HEK293T (cell line): ENCODE results near the gene MAMLD1.

Experiments
- CTCF ChIA-PET: fragments of 350-600 bp; formaldehyde crosslinking; extraction: SDS; loops from one replicate; lab custom pipeline; 2021; ENCODE audit warnings: antibody characterized with exemption, inconsistent platforms; lab: Yijun Ruan, JAX
- POLR2A ChIA-PET: fragments of 350-600 bp; formaldehyde crosslinking; extraction: SDS; loops from one replicate; lab custom pipeline; 2020; ENCODE audit warnings: antibody characterized with exemption, inconsistent platforms; lab: Yijun Ruan, JAX
- DNase-seq: peaks from one replicate; pipeline ENCODE4 v3.0.0; 2012; ENCODE audit warnings: mixed read lengths; ENCODE audit errors: extremely low spot score
- ARNT ChIP-seq: fragments of 450-650 bp; IDR thresholded peaks from 2 replicates; pipeline ENCODE4 v1.6.1; 2017; ENCODE audit warnings: mild to moderate bottlenecking
- BHLHE40 ChIP-seq: fragments of 450-650 bp; IDR thresholded peaks from 2 replicates; pipeline ENCODE4 v1.6.1; 2016; ENCODE audit warnings: mild to moderate bottlenecking, moderate library complexity, borderline replicate concordance
- CTBP1 ChIP-seq: fragments of 450-650 bp; IDR thresholded peaks from 2 replicates; pipeline ENCODE4 v1.6.1; 2016; ENCODE audit warnings: borderline replicate concordance
- ELF4 ChIP-seq: fragments of 450-650 bp; IDR thresholded peaks from 2 replicates; pipeline ENCODE4 v1.6.1; 2017; ENCODE audit warnings: antibody characterized with exemption
- FOXA1 ChIP-seq: fragments of 450-650 bp; IDR thresholded peaks from 2 replicates; pipeline ENCODE4 v1.6.1; 2016; ENCODE audit warnings: mild to moderate bottlenecking
- FOXK2 ChIP-seq: fragments of 450-650 bp; IDR thresholded peaks from 2 replicates; pipeline ENCODE4 v1.6.1; 2016; ENCODE audit warnings: mild to moderate bottlenecking
- FOXM1 ChIP-seq: fragments of 450-650 bp; IDR thresholded peaks from 2 replicates; pipeline ENCODE4 v1.6.1; 2017; ENCODE audit warnings: mild to moderate bottlenecking, borderline replicate concordance
- HDGF ChIP-seq: fragments of 450-650 bp; IDR thresholded peaks from 2 replicates; pipeline ENCODE4 v1.6.1; 2017; ENCODE audit warnings: antibody characterized with exemption, borderline replicate concordance
- L3MBTL2 ChIP-seq: fragments of 450-650 bp; conservative IDR thresholded peaks from 2 replicates; pipeline ENCODE4 v1.6.1; 2016; ENCODE audit warnings: mild to moderate bottlenecking
- LEF1 ChIP-seq: fragments of 450-650 bp; IDR thresholded peaks from 2 replicates; pipeline ENCODE4 v1.6.1; 2017; ENCODE audit warnings: mild to moderate bottlenecking, borderline replicate concordance
- NFRKB ChIP-seq: fragments of 450-650 bp; IDR thresholded peaks from 2 replicates; pipeline ENCODE4 v1.6.1; 2016; ENCODE audit warnings: mild to moderate bottlenecking, moderate library complexity
- SP1 ChIP-seq: fragments of 450-650 bp; IDR thresholded peaks from 2 replicates; pipeline ENCODE4 v1.6.1; 2017
- SUZ12 ChIP-seq: fragments of 450-650 bp; IDR thresholded peaks from 2 replicates; pipeline ENCODE4 v1.6.1; 2016; ENCODE audit warnings: mild to moderate bottlenecking
- TARDBP ChIP-seq: fragments of 450-650 bp; IDR thresholded peaks from 2 replicates; pipeline ENCODE4 v1.6.1; 2016
- ZNF384 ChIP-seq: fragments of 450-650 bp; IDR thresholded peaks from 2 replicates; pipeline ENCODE4 v1.6.1; 2016
- TF ChIP-seq, protein P1 (sequence below): fragments of 450-650 bp; IDR thresholded peaks from 2 replicates; pipeline ENCODE4 v1.6.1; 2016

The MAMLD1 gene

GRCh38 chrX:150478496-150479492 lies 115.7 kb downstream of the MAMLD1 start:
- no peak for DNase-seq
- POLR2A ChIA-PET, result no interaction called here
- TF ChIP-seq SUZ12 (no peak), CTBP1 (no peak), ARNT (no peak)
- CTCF ChIA-PET, result interaction anchor here (0.7 kb wide), 1 partner anchor 528 kb away, joined by 3 read pairs; no protein-coding TSS in a partner anchor

- TF ChIP-seq SUZ12 (no peak), ARNT (no peak), FOXK2 (no peak), ZNF384 (no peak), BHLHE40 (no peak), HDGF (no peak), FOXM1 (no peak), LEF1 (no peak), ELF4 (no peak), FOXA1 (no peak), SP1 (no peak)
- TF ChIP-seq, protein P1, sequence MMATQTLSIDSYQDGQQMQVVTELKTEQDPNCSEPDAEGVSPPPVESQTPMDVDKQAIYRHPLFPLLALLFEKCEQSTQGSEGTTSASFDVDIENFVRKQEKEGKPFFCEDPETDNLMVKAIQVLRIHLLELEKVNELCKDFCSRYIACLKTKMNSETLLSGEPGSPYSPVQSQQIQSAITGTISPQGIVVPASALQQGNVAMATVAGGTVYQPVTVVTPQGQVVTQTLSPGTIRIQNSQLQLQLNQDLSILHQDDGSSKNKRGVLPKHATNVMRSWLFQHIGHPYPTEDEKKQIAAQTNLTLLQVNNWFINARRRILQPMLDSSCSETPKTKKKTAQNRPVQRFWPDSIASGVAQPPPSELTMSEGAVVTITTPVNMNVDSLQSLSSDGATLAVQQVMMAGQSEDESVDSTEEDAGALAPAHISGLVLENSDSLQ, result no peak
- POLR2A ChIA-PET, result no interaction called here
- DNase-seq, result no peak
- CTCF ChIA-PET, result no interaction called here
Measured at GRCh38 chrX:150482537-150483206, 119.6 kb downstream of the MAMLD1 start.

DNA sequence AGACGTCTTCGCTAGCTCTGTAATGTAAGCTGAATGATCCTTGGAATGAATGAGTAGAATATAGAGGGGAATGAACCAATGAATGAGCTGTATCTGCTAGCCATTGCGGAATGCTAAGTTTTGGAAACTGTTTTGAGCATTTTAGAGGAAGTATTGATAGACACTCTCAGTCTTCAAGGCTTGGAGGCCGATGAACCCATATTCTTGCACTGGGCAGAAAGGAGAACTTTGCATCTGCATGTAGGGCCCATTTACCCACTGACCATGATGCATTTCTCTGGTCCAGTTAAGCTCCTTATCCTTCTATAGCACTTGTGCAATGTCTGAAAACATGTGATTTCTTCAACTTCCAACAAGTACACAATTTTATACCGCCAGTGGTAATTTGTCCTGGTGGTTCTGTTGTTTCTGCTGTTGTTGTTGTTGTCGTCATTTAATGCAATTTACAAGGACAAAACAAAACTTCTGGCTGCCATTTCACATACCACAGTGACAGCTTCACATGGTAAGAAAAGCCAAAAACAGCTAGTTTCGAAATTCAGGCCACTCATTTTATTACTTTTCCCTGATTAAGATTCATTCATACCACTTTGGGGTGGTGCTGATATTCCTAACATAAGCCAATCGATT lies 120.4 kb downstream of the MAMLD1 start:
- ChIA-PET CTCF (no interaction called here), POLR2A (no interaction called here)
- DNase-seq, result no peak
- TF ChIP-seq ZNF384, result no peak
- TF ChIP-seq FOXA1, result no peak

GRCh38 chrX:150486011-150486410 lies 122.9 kb downstream of the MAMLD1 start:
- TF ChIP-seq CTBP1 (no peak), ELF4 (no peak), FOXK2 (no peak), HDGF (no peak), L3MBTL2 (no peak), FOXA1 (no peak), NFRKB (no peak), TARDBP (no peak), ZNF384 (no peak)
- ChIA-PET POLR2A (no interaction called here), CTCF (interaction anchor here (0.7 kb wide), 1 partner anchor 149 kb away, joined by 4 read pairs; no protein-coding TSS in a partner anchor)
- DNase-seq, result peak; percentile 66

GRCh38 chrX:150487369-150488094 lies 124.4 kb downstream of the MAMLD1 start:
- TF ChIP-seq HDGF (no peak), L3MBTL2 (no peak)
- ChIA-PET CTCF (no interaction called here), POLR2A (no interaction called here)
- no peak for DNase-seq

DNA sequence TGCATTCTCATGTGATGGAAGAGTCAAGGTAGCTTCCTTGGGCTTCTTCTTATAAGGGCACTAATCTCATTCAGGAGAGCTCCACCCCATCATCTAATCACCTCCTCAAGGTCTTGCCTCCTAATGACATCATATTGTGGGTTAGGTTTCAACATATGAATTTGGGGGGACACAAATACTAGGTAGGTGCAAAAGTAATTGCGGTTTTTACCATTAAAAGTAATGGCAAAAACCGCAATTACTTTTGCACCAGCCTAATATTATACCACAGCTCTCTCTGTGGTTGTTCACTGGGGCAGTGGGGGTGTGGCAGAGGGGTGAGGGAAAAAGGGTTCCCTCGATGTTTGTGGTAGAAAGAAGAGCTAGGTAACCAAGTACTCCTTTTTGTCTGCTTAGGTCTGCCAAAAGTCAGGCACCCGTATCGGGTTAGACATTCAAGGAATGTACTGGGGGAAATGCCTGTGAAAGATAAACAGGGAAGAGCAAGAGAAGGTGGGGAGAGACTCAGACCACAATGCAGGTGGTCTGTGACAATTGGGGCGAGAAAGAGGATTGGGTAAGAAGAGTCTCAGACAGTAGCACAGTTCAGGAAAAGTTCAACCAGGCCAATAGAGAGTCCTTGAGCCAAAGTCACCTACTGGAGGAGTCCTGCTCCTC lies 126.4 kb downstream of the MAMLD1 start:
- TF ChIP-seq, protein P1, result no peak
- TF ChIP-seq LEF1, result no peak
- peak; percentile 41; the same call in 1 of the 2 replicates for TF ChIP-seq ELF4
- TF ChIP-seq CTBP1, result no peak
- CTCF ChIA-PET, result no interaction called here
- no peak for DNase-seq
- POLR2A ChIA-PET, result no interaction called here
